Aorta (tissue), 5 donors: ENCODE measurements around the gene OXSR1. TPM values are rescaled to one million over a fixed set of nuclear protein-coding genes. Genes with fewer than 3 reads are reported as not detected.
"Not testable (repeated sequence)": the region's sequence is repeated elsewhere in the genome, so short reads cannot be mapped to it uniquely, and the experiment has no call there.

Source experiments
- ATAC-seq: fragments of 200-7000 bp; cut with Tn5 transposase; one replicate; pipeline ENCODE4 v1.9.1; 2022; ENCODE audit warnings: moderate library complexity; ENCODE audit not compliant: low FRiP score
- DNase-seq, 2 donors: peaks; one replicate each; pipeline ENCODE4 v3.0.0-alpha.2; 2020
- H3K27ac ChIP-seq, 2 donors: one replicate each; pipeline ENCODE4 v1.5.1; 2013; ENCODE audit warnings: low read length in 2 of 2, mild to moderate bottlenecking in 2 of 2, moderate library complexity in 2 of 2, control low read depth in 1 of 2, inconsistent platforms in 1 of 2, low read depth in 1 of 2
- H3K27me3 ChIP-seq, 2 donors: one replicate each; pipeline ENCODE4 v1.6.1; 2013; ENCODE audit warnings: control low read depth in 1 of 2, low read length in 1 of 2, mild to moderate bottlenecking in 1 of 2, moderate library complexity in 1 of 2; ENCODE audit not compliant: insufficient read depth in 2 of 2, control insufficient read depth in 1 of 2
- H3K36me3 ChIP-seq, 2 donors: one replicate each; pipeline ENCODE4 v1.6.1; 2013; ENCODE audit warnings: control low read depth in 1 of 2, low read length in 1 of 2, mild to moderate bottlenecking in 1 of 2; ENCODE audit not compliant: insufficient read depth in 2 of 2, control insufficient read depth in 1 of 2
- H3K4me1 ChIP-seq, 2 donors: one replicate each; pipeline ENCODE4 v1.6.1; 2013; ENCODE audit warnings: low read length in 2 of 2, control low read depth in 1 of 2, mild to moderate bottlenecking in 1 of 2, moderate library complexity in 1 of 2; ENCODE audit not compliant: insufficient read depth in 2 of 2, control insufficient read depth in 1 of 2
- H3K4me3 ChIP-seq, 2 donors: one replicate each; pipeline ENCODE4 v1.5.1; 2013; ENCODE audit warnings: low read length in 2 of 2, control low read depth in 1 of 2, mild to moderate bottlenecking in 1 of 2
- H3K9me3 ChIP-seq: one replicate; pipeline ENCODE4 v1.6.1; 2013; ENCODE audit warnings: mild to moderate bottlenecking, low read length; ENCODE audit not compliant: control insufficient read depth
- whole genome bisulfite sequencing, 2 donors: extraction: QIAGEN DNeasy Blood & Tissue Kit; methylation state at CpG; one replicate each; pipeline ENCODE4 v1.1.7; 2013; 5-methylcytosine and 5-hydroxymethylcytosine counted together
- intact Hi-C, 2 donors: fragments of 100-400 bp; cut with DNase I; formaldehyde crosslinking; loops; one replicate each; pipeline versions ENCODE4 v1.14.2 to v1.15.0; 2022
- polyA plus RNA-seq, 2 donors: library from polyadenylated mRNA; stranded (reverse); fragments of 200-250 nt; gene quantifications; one replicate each; pipeline ENCODE4 v1.2.3, GENCODE V29; 2013
- total RNA-seq, 2 donors: library from RNA; stranded (reverse); fragmentation: NEBNext Ultra II Directional; extraction: Animal tissue kit (Norgen Biotek cat#: 25700); gene quantifications; one replicate each; pipeline ENCODE4 v1.2.1, GENCODE V29; 2021
- donor health status: healthy with polysubstance abuse.
- donor health status: Bipolar disorder and iron deficiency.
- donor health status: DM: no; HTN: no; CAD: no.
- donor health status: DM: no; HTN: no; CAD: no.
- donor health status: DM: yes; HTN: yes; CAD: no.

The OXSR1 gene
- total and polyA plus RNA-seq, 4 donors: 7.9 to 42.0 (median 26.4) TPM

DNA sequence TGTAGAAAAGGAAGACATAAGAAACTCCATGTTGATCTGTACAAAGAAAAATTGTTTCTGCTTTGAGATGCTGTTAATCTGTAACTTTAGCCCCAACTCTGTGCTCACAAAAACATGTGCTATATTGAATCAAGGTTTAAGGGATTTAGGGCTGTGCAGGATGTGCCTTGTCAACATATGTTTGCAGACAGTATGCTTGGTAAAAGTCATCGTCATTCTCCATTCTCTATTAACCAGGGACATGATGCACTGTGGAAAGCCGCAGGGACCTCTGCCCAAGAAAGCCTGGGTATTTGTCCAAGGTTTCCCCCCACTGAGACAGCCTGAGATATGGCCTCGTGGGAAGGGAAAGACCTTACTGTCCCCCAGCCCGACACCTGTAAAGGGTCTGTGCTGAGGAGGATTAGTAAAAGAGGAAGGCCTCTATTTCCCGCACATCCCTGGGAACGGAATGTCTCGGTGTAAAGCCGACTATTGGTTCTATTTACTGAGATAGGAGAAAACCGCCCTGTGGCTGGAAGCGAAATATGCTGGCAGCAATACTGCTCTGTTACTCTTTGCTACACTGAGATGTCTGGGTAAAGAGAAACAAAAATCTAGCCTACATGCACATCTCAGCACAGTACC, 30.7 kb upstream of the OXSR1 start:
- 87 to 90% methylated on average over 10 of the region's 10 CpGs for WGBS, 2 donors
- H3K36me3 ChIP-seq: not testable (repeated sequence)

DNA sequence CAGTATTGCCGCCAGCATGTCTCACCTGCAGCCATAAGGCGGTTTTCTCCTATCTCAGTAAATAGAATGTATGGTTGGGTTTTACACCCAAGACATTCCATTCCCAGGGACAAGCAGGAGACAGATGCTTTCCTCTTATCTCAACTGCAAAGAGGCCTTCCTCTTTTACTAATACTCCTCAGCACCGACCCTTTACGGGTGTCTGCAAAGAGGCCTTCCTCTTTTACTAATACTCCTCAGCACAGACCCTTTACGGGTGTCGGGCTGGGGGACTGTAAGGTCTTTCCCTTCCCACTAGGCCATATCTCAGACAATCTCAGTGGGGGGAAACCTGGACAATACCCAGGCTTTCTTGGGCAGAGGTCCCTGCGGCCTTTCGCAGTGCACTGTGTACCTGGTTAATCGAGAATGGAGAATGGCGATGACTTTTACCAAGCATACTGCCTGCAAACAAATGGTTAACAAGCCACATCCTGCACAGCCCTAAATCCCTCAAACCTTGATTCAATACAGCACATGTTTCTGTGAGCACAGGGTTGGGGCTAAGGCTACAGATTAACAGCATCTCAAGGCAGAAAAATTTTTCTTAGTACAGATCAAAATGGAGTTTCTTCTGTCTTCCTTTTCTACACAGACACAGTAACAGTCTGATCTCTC, 29.6 kb upstream of the OXSR1 start:
- H3K9me3 ChIP-seq, DNase-seq, H3K36me3 ChIP-seq, H3K4me1 ChIP-seq, ATAC-seq, H3K27me3 ChIP-seq, H3K27ac ChIP-seq: not testable (repeated sequence)
- intact Hi-C loops: loop anchor here (2.0 to 5.0 kb wide), 3 partner anchors 29 to 317 kb away; partner anchors contain the start of genes ACVR2B (in 1 of the 2) and OXSR1 (in 1 of the 2)
- H3K4me3 ChIP-seq: peak overlapping the region in 1 of 2 donors; percentile 52
- WGBS, 2 donors: 76 to 78% methylated on average over 10 of the region's 10 CpGs

More for the DNA sequence above, 30.7 kb upstream of the OXSR1 start:
- DNase-seq, H3K4me3 ChIP-seq, H3K4me1 ChIP-seq, H3K27me3 ChIP-seq, H3K27ac ChIP-seq, ATAC-seq, H3K9me3 ChIP-seq: not testable (repeated sequence)
- intact Hi-C loops: loop anchor here in 1 of 2 donors (5.0 kb wide), 2 partner anchors 113 to 318 kb away; partner anchors contain the start of gene ACVR2B

DNA sequence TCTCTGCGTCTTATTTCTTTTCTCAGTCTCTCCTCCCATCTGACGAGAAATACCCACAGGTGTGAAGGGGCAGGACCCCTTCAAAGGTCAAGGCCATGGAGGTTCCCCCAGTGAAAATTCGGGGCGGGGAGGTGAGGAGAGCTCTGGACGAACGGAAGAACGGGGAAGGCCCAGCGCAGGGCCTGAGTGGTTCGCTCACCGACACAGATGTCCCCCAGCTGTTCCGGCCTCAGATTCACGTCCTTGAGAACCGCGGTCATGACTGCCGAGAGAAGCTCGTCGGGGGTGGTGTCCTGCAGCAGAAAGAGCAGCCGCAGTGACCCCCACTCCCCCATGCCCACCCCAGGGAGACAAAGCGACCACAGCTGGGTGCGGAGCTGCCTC, 29.0 kb upstream of the OXSR1 start:
- Histone ChIP-seq H3K9me3 (no peaks in the 10 kb centered on the region), H3K27me3 (no peaks in the 10 kb centered on the region), H3K36me3 (no peaks in the 10 kb centered on the region), H3K4me1 (no peaks in the 10 kb centered on the region), H3K27ac (no peak overlapping the region), H3K4me3 (peak overlapping the region; percentile 51 to 52)
- intact Hi-C loops: loop anchor here (2.0 to 5.0 kb wide), 3 partner anchors 28 to 316 kb away; partner anchors contain the start of genes ACVR2B (in 1 of the 2) and OXSR1 (in 1 of the 2)
- DNase-seq (no peak), ATAC-seq (no peak)
- WGBS, 2 donors: 0 to 1% methylated on average over 20 of the region's 20 CpGs

DNA sequence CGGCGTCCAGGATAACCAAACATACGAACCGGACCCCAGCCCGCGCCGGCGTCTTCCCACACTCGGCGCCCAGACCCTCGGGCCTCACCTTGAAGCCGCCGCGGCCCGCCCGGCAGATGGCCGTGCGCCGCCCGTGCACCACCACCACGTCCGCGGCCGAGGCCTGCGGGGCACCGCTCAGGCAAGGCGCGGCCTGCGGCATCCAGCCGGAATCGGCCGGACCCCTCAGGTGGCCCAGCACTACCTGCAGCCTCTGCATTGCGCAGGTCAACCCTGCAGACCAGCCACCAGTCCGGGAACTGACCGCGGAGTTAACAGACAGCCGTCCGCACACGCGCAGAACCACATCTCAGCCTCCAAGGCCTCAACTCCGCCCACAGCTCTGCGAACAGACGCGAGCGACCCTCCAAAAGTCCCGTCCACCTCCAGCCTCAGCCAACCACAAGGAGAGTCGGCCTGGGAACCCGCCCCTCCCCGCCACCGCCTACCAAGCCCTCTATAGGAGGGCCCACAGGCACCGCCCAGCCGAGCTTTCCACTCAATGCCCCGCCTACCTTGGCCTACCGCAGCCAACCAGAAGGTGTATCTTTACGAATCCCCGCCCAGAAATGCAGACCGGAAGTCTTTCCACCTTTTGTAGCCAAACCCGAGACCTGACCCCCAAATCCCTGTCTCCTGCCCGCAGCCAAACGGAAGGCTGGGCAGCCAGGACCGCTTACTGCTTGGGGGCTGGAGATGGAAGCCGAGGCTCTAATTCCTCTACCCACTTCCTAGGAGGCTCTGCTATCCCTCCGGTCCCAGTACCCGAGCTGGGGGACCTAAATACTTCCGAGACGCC, 28.3 kb upstream of the OXSR1 start, which contains the start of gene ACAA1:
ACAA1 (minus strand) TSS at position 351 of the 838 bp plus-strand sequence; CDS start at position 259, 92 bp downstream.
- ATAC-seq: peak; percentile 98
- Histone ChIP-seq H3K27me3 (no peaks in the 10 kb centered on the region), H3K36me3 (peaks cover 0 to 2% of the 10 kb centered on the region in 2 donors), H3K9me3 (no peaks in the 10 kb centered on the region), H3K4me3 (peak within 1 kb of the TSS; percentile 54 to 58), H3K27ac (peak within 1 kb of the TSS; percentile 29 to 98), H3K4me1 (no peaks in the 10 kb centered on the region)
- intact Hi-C loops: loop anchor here (1.0 to 5.0 kb wide), 4 partner anchors 28 to 315 kb away; partner anchors contain the start of genes OXSR1 (in 2 of the 2) and ACVR2B (in 1 of the 2)
- WGBS, 2 donors: 0 to 1% methylated on average over 64 to 66 of the region's 66 CpGs
- DNase-seq: peak; percentile 100

DNA sequence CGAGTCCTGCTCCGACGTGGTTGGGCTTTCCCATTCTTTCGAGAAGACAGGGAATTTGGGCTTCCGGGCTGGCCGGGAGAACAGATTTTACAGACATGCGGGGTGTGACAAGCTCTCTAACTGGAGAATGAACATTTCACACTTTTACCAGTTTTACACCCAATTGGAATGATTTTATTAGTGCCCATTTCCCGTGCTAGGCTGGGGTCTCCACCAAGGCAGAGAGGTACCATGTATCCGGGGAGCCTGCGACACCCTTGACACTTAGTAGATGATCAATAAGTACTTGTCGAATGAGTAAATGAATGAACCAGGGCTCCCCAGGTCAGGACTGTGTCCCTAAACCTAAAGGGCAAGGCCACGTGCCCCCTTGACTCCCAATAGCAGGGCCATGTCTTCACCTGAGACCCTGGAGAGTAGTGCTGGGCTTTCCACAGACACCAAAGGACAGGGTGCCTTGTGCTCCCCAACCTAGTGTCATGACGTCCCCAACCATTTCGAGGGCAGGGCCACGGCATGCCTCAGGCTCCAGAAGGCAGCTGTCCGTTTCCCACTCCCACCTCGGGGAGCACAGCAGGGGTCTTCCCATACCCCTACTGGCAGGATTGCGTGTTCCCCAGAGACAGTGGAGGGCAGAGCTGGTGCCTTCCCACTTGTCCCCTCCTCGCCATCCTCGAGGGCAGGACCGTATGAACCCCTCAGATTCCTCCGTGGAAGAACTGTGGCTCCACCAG, 27.6 kb upstream of the OXSR1 start:
- H3K9me3 ChIP-seq: no peaks in the 10 kb centered on the region
- no peak for ATAC-seq
- H3K27ac ChIP-seq: peak overlapping the region; percentile 29 to 98
- intact Hi-C loops: loop anchor here (1.0 to 5.0 kb wide), 4 partner anchors 27 to 315 kb away; partner anchors contain the start of genes OXSR1 (in 2 of the 2) and ACVR2B (in 1 of the 2)
- no peaks in the 10 kb centered on the region for H3K27me3 ChIP-seq
- H3K36me3 ChIP-seq: peaks cover 0 to 2% of the 10 kb centered on the region in 2 donors
- no peak for DNase-seq
- H3K4me1 ChIP-seq: no peaks in the 10 kb centered on the region
- H3K4me3 ChIP-seq: peak overlapping the region; percentile 54 to 58
- 17 to 22% methylated on average over 22 of the region's 22 CpGs for WGBS, 2 donors

DNA sequence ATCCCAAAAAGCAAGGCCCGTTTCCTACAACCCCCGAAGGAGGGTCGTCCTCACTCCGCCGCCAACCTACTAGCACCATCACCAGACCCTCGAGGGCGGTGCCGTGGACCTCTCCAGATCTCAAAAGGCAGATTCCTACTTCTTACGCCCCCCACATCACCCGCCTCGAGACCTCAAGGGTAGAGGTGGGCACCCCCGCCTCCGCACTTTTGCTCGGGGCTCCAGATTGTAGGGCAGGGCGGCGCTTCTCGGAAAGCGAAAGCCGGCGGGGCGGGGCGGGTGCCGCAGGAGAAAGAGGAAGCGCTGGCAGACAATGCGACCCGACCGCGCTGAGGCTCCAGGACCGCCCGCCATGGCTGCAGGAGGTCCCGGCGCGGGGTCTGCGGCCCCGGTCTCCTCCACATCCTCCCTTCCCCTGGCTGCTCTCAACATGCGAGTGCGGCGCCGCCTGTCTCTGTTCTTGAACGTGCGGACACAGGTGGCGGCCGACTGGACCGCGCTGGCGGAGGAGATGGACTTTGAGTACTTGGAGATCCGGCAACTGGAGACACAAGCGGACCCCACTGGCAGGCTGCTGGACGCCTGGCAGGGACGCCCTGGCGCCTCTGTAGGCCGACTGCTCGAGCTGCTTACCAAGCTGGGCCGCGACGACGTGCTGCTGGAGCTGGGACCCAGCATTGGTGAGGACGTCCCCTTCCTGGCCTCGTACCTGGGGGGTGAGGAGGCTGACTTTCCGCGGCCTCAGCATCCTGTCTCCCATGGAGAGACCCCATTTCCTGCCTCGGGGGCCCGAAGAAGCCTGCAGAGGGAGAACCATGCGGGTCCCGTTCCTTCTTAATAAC, 26.8 kb upstream of the OXSR1 start, which contains the start of gene MYD88:
MYD88 (plus strand) TSS at position 313 of the 842 bp plus-strand sequence; CDS start at position 353, 40 bp downstream.
- peaks cover 0 to 2% of the 10 kb centered on the region in 2 donors for H3K36me3 ChIP-seq
- WGBS, 2 donors: 2 to 3% methylated on average over 61 to 65 of the region's 65 CpGs
- no peaks in the 10 kb centered on the region for H3K4me1 ChIP-seq
- DNase-seq (peak; percentile 92 to 95), ATAC-seq (peak; percentile 75)
- peak within 1 kb of the TSS; percentile 29 to 98 for H3K27ac ChIP-seq
- no peaks in the 10 kb centered on the region for H3K27me3 ChIP-seq
- H3K4me3 ChIP-seq: peak within 1 kb of the TSS; percentile 54 to 58
- H3K9me3 ChIP-seq: no peaks in the 10 kb centered on the region
- intact Hi-C loops: loop anchor here in 1 of 2 donors (5.0 kb wide), 2 partner anchors 109 to 314 kb away; partner anchors contain the start of gene ACVR2B

DNA sequence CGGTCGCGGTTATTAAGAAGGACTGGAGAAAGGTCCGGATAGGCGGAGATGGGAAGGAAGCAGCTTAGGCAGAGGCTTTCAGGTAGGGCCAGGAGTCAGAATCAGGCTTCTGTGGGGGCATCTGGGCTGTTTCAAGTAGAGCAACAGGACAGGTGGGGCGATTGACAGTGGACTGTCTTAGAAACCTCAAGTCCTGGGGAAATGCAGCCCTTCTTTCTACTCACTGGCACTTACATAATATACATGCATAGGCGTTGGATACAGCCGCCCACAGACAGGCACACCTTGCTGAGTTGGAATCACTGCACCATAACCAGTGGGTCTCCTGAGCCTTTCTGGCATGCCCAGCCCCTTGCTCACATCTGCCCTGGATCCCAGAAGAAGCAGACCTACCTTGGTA, 26.1 kb upstream of the OXSR1 start:
- no peaks in the 10 kb centered on the region for H3K27me3 ChIP-seq
- peak overlapping the region; percentile 31 to 54 for H3K4me3 ChIP-seq
- intact Hi-C loops: loop anchor here in 1 of 2 donors (5.0 kb wide), 2 partner anchors 108 to 313 kb away; partner anchors contain the start of gene ACVR2B
- peaks cover 0 to 2% of the 10 kb centered on the region in 2 donors for H3K36me3 ChIP-seq
- H3K9me3 ChIP-seq: no peaks in the 10 kb centered on the region
- ATAC-seq (no peak), DNase-seq (no peak)
- H3K4me1 ChIP-seq: no peaks in the 10 kb centered on the region
- WGBS, 2 donors: 14 to 16% methylated on average over 8 of the region's 8 CpGs
- H3K27ac ChIP-seq: peak overlapping the region in 1 of 2 donors; percentile 48
